GM18499 (cell line): ENCODE data around the gene C1S.

Experiments
- ATAC-seq: cut with Tn5 transposase; IDR thresholded peaks from one replicate; pipeline ENCODE4 v1.9.1; 2021; ENCODE audit warnings: moderate number of reproducible peaks; ENCODE audit not compliant: insufficient read depth, unreplicated experiment

The C1S gene

GRCh38 chr12:7120166-7120565 lies 59.6 kb downstream of the C1S start:
- no peak for ATAC-seq
